LNCAP (cell line): ENCODE results near the gene RTP1.

Experiments used
- TF ChIP-seq, protein P1 (sequence below): fragments of 450-650 bp; IDR thresholded peaks from 2 replicates; pipeline ENCODE4 v1.5.1; 2017; ENCODE audit warnings: mild to moderate bottlenecking

The RTP1 gene

GRCh38 chr3:187212196-187212545 lies 14.9 kb downstream of the RTP1 start:
- TF ChIP-seq, protein P1, sequence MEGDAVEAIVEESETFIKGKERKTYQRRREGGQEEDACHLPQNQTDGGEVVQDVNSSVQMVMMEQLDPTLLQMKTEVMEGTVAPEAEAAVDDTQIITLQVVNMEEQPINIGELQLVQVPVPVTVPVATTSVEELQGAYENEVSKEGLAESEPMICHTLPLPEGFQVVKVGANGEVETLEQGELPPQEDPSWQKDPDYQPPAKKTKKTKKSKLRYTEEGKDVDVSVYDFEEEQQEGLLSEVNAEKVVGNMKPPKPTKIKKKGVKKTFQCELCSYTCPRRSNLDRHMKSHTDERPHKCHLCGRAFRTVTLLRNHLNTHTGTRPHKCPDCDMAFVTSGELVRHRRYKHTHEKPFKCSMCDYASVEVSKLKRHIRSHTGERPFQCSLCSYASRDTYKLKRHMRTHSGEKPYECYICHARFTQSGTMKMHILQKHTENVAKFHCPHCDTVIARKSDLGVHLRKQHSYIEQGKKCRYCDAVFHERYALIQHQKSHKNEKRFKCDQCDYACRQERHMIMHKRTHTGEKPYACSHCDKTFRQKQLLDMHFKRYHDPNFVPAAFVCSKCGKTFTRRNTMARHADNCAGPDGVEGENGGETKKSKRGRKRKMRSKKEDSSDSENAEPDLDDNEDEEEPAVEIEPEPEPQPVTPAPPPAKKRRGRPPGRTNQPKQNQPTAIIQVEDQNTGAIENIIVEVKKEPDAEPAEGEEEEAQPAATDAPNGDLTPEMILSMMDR, result no peak

GRCh38 chr3:187212705-187213104 lies 15.4 kb downstream of the RTP1 start:
- TF ChIP-seq, protein P1, result no peak

DNA sequence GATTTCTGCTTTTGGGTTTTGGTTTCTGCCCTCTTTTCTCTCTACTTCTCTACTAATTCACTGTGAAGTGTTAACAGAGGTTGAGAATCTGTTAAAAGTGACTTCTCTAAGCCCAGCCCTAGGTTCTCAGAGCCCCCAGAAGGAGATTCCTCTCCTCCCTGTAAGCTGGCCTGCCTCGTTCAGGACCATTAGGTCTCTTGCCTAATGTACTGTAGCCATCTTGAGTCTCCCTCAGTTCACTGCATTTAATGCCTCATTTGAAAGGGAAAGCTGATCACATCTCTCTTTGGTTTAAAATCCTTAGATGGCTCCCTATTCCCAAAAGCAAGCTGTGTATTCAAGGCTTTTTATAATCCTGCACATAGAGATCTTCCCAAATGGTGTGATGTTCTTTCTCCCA lies 16.3 kb downstream of the RTP1 start:
- TF ChIP-seq, protein P1, result no peak

GRCh38 chr3:187215460-187215859 lies 18.2 kb downstream of the RTP1 start:
- TF ChIP-seq, protein P1, result no peak

DNA sequence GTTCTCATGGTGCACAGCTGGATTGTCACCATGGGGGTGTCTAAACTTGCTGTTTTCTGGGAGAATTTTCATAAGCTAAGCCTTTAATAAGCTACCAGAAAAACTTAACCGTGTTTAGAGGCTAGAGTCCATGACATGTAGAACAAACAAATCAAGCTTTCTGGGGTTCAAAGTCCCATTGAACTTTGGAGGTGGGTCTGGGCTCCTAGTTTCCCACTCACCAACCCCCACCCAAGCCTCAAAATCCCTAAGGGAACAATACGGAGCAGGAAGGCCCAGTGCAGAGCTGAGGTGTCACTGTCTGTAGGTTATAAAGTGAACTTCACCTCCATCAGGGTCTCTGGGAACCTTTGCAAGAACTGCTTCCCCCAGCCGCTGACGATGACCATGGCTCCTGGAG lies 25.5 kb downstream of the RTP1 start:
- TF ChIP-seq, protein P1, result no peak

DNA sequence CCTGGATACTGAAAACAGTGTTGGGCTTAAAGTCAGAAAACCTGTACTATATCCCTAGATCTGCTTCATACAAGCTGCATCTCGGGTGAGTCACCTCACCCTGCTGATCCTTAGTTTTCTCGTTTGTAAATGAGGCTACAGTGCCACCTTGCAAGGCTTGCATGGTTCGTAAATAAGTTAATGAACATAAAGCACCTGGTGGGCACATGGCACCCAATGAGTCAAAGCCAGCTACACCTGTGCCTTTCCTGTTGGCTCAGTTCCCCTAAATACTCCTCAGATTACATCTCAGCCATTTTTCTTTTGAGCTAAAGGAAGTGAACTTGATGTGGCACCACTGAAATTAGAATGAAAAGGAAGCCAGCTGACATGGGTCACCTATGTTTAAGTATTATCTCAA lies 26.5 kb downstream of the RTP1 start:
- TF ChIP-seq, protein P1, result no peak

- TF ChIP-seq, protein P1, result no peak
Measured at GRCh38 chr3:187227658-187228258, 30.5 kb downstream of the RTP1 start.

- TF ChIP-seq, protein P1, result no peak
Measured at GRCh38 chr3:187228740-187229139, 31.5 kb downstream of the RTP1 start.
